ENCODE data around the gene SYNJ1.
"Not testable (repeated sequence)": the region's sequence is repeated elsewhere in the genome, so short reads cannot be mapped to it uniquely, and the experiment has no call there.

Gene SYNJ1

GRCh38 chr21:32727687-32728455 lies at the start of gene SYNJ1:
TSS of gene SYNJ1 (minus strand) at chr21:32728013. CDS start at chr21:32726895, 1,118 bp downstream.
- DNase-seq = peak; percentile 86 to 94

GRCh38 chr21:32777269-32777668 lies 49.5 kb upstream of the SYNJ1 start:
- DNase-seq = no peak

GRCh38 chr21:32776743-32777142 lies 48.9 kb upstream of the SYNJ1 start:
- DNase-seq = no peak

- DNase-seq = not testable (repeated sequence)
Observed at GRCh38 chr21:32773048-32773344, 45.2 kb upstream of the SYNJ1 start.

- DNase-seq = peak in 1 of 2 experiments; percentile 27
Observed at GRCh38 chr21:32772281-32773047, 44.7 kb upstream of the SYNJ1 start.

- DNase-seq = peak; percentile 16 to 61
Observed at GRCh38 chr21:32770871-32771523, 43.2 kb upstream of the SYNJ1 start.

GRCh38 chr21:32768530-32768929 lies 40.7 kb upstream of the SYNJ1 start:
- peak; percentile 18 to 75 for DNase-seq

- peak; percentile 57 to 88 for DNase-seq
Observed at GRCh38 chr21:32765058-32765457, 37.2 kb upstream of the SYNJ1 start.

GRCh38 chr21:32764186-32764585 lies 36.4 kb upstream of the SYNJ1 start:
- DNase-seq = no peak

GRCh38 chr21:32757804-32758203 lies 30.0 kb upstream of the SYNJ1 start:
- no peak for DNase-seq

- DNase-seq = no peak
Observed at GRCh38 chr21:32756096-32756495, 28.3 kb upstream of the SYNJ1 start.

- peak; percentile 92 to 98 for DNase-seq
Observed at GRCh38 chr21:32753818-32754585, 26.2 kb upstream of the SYNJ1 start.

GRCh38 chr21:32750405-32750804 lies 22.6 kb upstream of the SYNJ1 start:
- DNase-seq = no peak

GRCh38 chr21:32749662-32750061 lies 21.8 kb upstream of the SYNJ1 start:
- DNase-seq = no peak

- DNase-seq = peak in 1 of 2 experiments; percentile 52
Observed at GRCh38 chr21:32748529-32748928, 20.7 kb upstream of the SYNJ1 start.

- no peak for DNase-seq
Observed at GRCh38 chr21:32747396-32747795, 19.6 kb upstream of the SYNJ1 start.

- not testable (repeated sequence) for DNase-seq
Observed at GRCh38 chr21:32746711-32747110, 18.9 kb upstream of the SYNJ1 start.

- no peak for DNase-seq
Observed at GRCh38 chr21:32742396-32742795, 14.6 kb upstream of the SYNJ1 start.

GRCh38 chr21:32741336-32741735 lies 13.5 kb upstream of the SYNJ1 start:
- DNase-seq = no peak

- DNase-seq = no peak
Observed at GRCh38 chr21:32739946-32740345, 12.1 kb upstream of the SYNJ1 start.

GRCh38 chr21:32736083-32736482 lies 8.3 kb upstream of the SYNJ1 start:
- DNase-seq = not testable (repeated sequence)

- no peak for DNase-seq
Observed at GRCh38 chr21:32735524-32735923, 7.7 kb upstream of the SYNJ1 start.

All from NCI-H524 (cell line).